ENCODE data around the gene KCNJ5.

GRCh38 chr11:128874427-128874826 lies 16.7 kb upstream of the KCNJ5 start:
- no peak for TF ChIP-seq EZH2 (IDR thresholded peaks at IDR 0.05; ENCODE audit: borderline replicate concordance, low read depth, low read length, severe bottlenecking)
- TF ChIP-seq, protein P1, sequence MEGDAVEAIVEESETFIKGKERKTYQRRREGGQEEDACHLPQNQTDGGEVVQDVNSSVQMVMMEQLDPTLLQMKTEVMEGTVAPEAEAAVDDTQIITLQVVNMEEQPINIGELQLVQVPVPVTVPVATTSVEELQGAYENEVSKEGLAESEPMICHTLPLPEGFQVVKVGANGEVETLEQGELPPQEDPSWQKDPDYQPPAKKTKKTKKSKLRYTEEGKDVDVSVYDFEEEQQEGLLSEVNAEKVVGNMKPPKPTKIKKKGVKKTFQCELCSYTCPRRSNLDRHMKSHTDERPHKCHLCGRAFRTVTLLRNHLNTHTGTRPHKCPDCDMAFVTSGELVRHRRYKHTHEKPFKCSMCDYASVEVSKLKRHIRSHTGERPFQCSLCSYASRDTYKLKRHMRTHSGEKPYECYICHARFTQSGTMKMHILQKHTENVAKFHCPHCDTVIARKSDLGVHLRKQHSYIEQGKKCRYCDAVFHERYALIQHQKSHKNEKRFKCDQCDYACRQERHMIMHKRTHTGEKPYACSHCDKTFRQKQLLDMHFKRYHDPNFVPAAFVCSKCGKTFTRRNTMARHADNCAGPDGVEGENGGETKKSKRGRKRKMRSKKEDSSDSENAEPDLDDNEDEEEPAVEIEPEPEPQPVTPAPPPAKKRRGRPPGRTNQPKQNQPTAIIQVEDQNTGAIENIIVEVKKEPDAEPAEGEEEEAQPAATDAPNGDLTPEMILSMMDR (IDR thresholded peaks at IDR 0.05; ENCODE audit: borderline replicate concordance, extremely low read depth, low read length, poor library complexity, severe bottlenecking), result no peak
